ENCODE measurements around the gene CYFIP2. TPM values are rescaled to one million over a fixed set of nuclear protein-coding genes. Genes with fewer than 3 reads are reported as not detected.

Gene CYFIP2
- total and polyA plus RNA-seq, 2 donors = 98.9 to 102 TPM

DNA sequence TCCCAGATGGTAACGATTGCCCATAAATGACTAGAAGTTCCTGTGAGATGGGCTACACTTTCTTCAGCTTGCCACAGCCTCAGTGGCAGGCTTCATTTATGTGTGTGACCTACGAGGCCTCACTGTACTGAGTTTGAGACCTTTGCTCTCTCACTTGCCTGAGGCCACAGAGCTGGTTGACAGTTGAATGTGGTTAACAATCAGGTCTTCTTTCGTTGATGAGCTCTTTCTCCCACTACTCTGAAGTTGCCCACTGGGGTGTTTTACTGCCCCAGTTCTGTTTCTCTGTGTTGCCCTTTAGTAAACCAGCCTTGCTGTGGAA is 70.5 kb downstream of the CYFIP2 start:
- Histone ChIP-seq H3K4me1 (ENCODE audit: control insufficient read depth in 2 of 2, insufficient read depth in 2 of 2, low read length in 2 of 2) (no peaks in the 10 kb centered on the region), H3K36me3 (ENCODE audit: control insufficient read depth in 2 of 2, insufficient read depth in 2 of 2, low read length in 1 of 2) (peaks cover 80 to 97% of the 10 kb centered on the region in 2 donors), H3K4me3 (ENCODE audit: low read length in 2 of 2) (no peak overlapping the region), H3K9me3 (ENCODE audit: control insufficient read depth in 2 of 2, insufficient read depth in 1 of 2, low read length in 1 of 2) (no peaks in the 10 kb centered on the region), H3K27me3 (ENCODE audit: control insufficient read depth in 2 of 2, insufficient read depth in 1 of 2, low read length in 1 of 2) (no peaks in the 10 kb centered on the region), H3K27ac (ENCODE audit: low read depth in 1 of 2, low read length in 1 of 2) (no peak overlapping the region)
- 94% methylated on average over 3 of the region's 3 CpGs for WGBS
- DNase-seq (ENCODE audit: low read depth in 6 of 9, low spot score in 9 of 9) = no peak

DNA sequence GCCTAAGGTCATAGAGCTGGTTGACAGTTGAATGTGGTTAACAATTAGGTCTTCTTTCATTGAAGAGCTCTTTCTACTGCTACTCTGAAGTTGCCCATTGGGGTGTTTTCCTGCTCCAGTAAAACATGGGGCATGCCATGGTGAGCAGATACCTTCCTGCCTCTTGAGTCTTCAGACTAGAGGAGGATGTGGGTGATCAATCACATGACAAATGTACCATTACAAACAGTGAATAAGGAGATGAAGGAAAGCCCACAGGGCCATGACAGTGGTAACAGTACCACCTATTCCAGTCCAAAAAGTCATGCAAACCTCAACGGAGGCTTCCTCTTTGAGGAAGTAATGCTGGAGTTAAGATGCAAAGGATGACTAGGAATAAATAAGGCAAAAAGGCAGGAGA is 73.5 kb downstream of the CYFIP2 start:
- Histone ChIP-seq H3K4me3 (ENCODE audit: low read length in 2 of 2) (no peak overlapping the region), H3K27me3 (ENCODE audit: control insufficient read depth in 2 of 2, insufficient read depth in 1 of 2, low read length in 1 of 2) (no peaks in the 10 kb centered on the region), H3K9me3 (ENCODE audit: control insufficient read depth in 2 of 2, insufficient read depth in 1 of 2, low read length in 1 of 2) (no peaks in the 10 kb centered on the region), H3K4me1 (ENCODE audit: control insufficient read depth in 2 of 2, insufficient read depth in 2 of 2, low read length in 2 of 2) (no peaks in the 10 kb centered on the region), H3K27ac (ENCODE audit: low read depth in 1 of 2, low read length in 1 of 2) (no peak overlapping the region), H3K36me3 (ENCODE audit: control insufficient read depth in 2 of 2, insufficient read depth in 2 of 2, low read length in 1 of 2) (peaks cover 76 to 98% of the 10 kb centered on the region in 2 donors)
- 95% methylated on average over 1 of the region's 1 CpG for WGBS
- DNase-seq (ENCODE audit: low read depth in 6 of 9, low spot score in 9 of 9) = no peak

DNA sequence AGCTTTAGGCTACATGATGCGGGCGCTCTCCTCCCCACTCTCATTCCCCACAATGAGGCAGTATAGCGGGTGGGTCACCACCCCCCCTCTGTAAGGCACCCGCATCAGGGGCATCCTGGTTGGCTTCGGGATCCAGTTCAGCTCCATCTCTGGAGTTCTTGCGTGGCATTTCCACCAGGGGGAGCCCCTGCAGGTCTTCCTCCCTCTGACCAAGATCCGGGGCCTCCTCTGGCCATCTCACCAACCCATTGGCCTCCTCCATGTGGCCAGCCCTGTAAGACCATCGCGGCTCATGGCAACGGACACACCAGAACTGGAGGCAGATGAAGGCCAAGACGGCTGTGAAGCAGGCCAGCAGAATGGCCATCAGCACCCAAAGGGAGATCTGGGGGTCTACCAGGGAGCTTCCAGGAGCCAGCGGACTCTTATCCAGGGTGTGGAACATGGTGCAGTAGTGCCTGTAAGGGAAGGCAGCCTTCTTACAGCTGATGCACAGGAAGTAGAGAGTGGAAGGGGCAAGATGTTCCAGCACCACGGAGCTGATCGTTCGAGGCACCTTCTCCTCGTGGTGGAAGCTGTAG is 77.0 kb downstream of the CYFIP2 start:
- Histone ChIP-seq H3K9me3 (ENCODE audit: control insufficient read depth in 2 of 2, insufficient read depth in 1 of 2, low read length in 1 of 2) (no peaks in the 10 kb centered on the region), H3K36me3 (ENCODE audit: control insufficient read depth in 2 of 2, insufficient read depth in 2 of 2, low read length in 1 of 2) (peaks cover 74 to 92% of the 10 kb centered on the region in 2 donors), H3K27ac (ENCODE audit: low read depth in 1 of 2, low read length in 1 of 2) (no peak overlapping the region), H3K4me3 (ENCODE audit: low read length in 2 of 2) (no peak overlapping the region), H3K27me3 (ENCODE audit: control insufficient read depth in 2 of 2, insufficient read depth in 1 of 2, low read length in 1 of 2) (no peaks in the 10 kb centered on the region), H3K4me1 (ENCODE audit: control insufficient read depth in 2 of 2, insufficient read depth in 2 of 2, low read length in 2 of 2) (no peaks in the 10 kb centered on the region)
- DNase-seq (ENCODE audit: low read depth in 6 of 9, low spot score in 9 of 9) = no peak
- 94% methylated on average over 16 of the region's 16 CpGs for WGBS

DNA sequence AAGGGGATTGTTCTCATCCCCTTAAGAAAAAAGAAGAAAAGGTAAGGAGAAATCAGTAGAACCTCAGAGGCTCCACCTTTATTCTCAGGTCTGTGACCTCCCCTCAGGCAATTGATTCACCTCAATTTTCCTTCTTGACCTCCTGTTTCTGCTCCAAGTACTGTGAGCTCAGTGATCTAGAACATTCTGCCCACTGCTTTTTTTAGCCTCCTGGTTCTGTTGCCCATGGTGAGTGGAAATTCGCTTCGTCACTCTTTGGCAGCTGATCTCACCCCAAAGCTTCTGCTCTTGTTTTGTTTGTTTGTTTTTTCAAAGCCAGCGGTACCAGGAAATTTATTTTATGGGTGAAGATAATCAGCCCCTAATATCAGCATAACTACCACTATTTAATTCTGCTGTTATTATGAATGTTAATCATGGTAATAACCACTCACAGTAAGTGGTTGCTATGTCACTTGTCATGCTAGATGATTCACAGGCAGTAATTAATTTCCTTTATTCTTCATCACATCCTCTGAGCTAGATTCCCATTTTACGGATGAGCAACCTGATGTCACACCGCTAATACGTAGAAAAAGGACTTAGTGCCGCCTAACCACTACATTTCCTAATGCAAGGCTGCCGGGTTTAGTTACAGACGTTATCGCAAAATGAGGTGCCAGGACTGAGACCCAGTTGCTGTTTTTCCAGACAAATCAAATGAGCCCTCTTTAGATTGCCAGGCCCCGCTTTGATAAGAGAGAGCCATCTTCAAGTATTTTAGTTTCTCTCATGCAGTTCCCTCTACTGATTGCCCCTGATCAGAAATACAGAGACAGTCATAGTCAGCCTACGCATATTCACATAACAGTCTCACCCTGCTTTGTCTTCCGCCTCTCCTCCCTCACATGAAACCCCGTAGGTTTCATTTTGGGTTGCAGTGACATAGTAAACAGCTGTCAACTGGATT is 78.2 kb downstream of the CYFIP2 start:
- no peak for DNase-seq (ENCODE audit: low read depth in 6 of 9, low spot score in 9 of 9)
- H3K4me3 ChIP-seq (ENCODE audit: low read length in 2 of 2) = no peak overlapping the region

DNA sequence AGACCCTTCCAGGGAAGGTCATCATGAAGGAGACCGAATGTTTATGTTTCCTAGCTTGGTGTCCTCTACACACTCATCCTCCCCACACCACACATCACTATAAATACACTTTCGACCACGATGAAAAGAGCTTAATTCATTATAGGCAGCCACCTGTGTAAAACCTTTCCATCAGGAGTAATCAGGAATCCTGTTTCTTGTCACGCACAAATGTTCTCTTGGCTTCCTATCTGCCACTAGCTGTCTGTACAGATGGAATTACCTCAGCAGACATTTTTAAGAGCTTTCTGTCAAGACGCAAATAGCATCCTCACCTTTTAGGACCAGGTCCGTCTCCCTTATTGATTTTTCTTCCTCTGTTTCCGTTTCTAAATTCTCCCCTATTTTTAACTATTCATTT is 79.1 kb downstream of the CYFIP2 start:
- H3K36me3 ChIP-seq (ENCODE audit: control insufficient read depth in 2 of 2, insufficient read depth in 2 of 2, low read length in 1 of 2) = peaks cover 59 to 74% of the 10 kb centered on the region in 2 donors
- 90% methylated on average over 7 of the region's 7 CpGs for WGBS
- no peak overlapping the region for H3K27ac ChIP-seq (ENCODE audit: low read depth in 1 of 2, low read length in 1 of 2)
- no peak overlapping the region for H3K4me3 ChIP-seq (ENCODE audit: low read length in 2 of 2)
- H3K9me3 ChIP-seq (ENCODE audit: control insufficient read depth in 2 of 2, insufficient read depth in 1 of 2, low read length in 1 of 2) = no peaks in the 10 kb centered on the region
- DNase-seq (ENCODE audit: low read depth in 6 of 9, low spot score in 9 of 9) = no peak
- H3K27me3 ChIP-seq (ENCODE audit: control insufficient read depth in 2 of 2, insufficient read depth in 1 of 2, low read length in 1 of 2) = no peaks in the 10 kb centered on the region
- no peaks in the 10 kb centered on the region for H3K4me1 ChIP-seq (ENCODE audit: control insufficient read depth in 2 of 2, insufficient read depth in 2 of 2, low read length in 2 of 2)

More for the DNA sequence above, 78.2 kb downstream of the CYFIP2 start:
- H3K27me3 ChIP-seq (ENCODE audit: control insufficient read depth in 2 of 2, insufficient read depth in 1 of 2, low read length in 1 of 2) = no peaks in the 10 kb centered on the region
- WGBS = 97% methylated on average over 14 of the region's 14 CpGs
- H3K4me1 ChIP-seq (ENCODE audit: control insufficient read depth in 2 of 2, insufficient read depth in 2 of 2, low read length in 2 of 2) = no peaks in the 10 kb centered on the region
- no peaks in the 10 kb centered on the region for H3K9me3 ChIP-seq (ENCODE audit: control insufficient read depth in 2 of 2, insufficient read depth in 1 of 2, low read length in 1 of 2)
- peaks cover 69 to 84% of the 10 kb centered on the region in 2 donors for H3K36me3 ChIP-seq (ENCODE audit: control insufficient read depth in 2 of 2, insufficient read depth in 2 of 2, low read length in 1 of 2)
- H3K27ac ChIP-seq (ENCODE audit: low read depth in 1 of 2, low read length in 1 of 2) = no peak overlapping the region

DNA sequence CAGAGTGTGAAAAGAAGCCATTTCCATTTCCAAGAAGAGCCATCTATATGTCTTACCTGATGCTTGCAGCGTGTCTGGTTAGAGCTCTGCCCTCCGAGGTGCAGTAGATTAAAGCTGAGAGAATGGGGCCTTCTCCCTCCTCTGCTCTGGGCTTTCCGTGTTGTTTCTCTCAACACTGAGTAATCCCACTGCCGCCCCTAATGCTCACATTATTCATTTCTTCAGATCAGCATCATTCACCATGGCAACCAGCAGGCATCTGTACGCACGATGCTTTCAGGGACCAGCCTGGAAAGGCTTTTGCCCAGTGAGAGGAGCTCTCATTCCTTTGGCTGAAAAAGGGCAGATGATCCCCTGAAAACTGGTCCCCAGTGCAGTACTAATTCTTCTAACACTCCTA is 79.6 kb downstream of the CYFIP2 start:
- H3K36me3 ChIP-seq (ENCODE audit: control insufficient read depth in 2 of 2, insufficient read depth in 2 of 2, low read length in 1 of 2) = peaks cover 55 to 72% of the 10 kb centered on the region in 2 donors
- no peak overlapping the region for H3K27ac ChIP-seq (ENCODE audit: low read depth in 1 of 2, low read length in 1 of 2)
- H3K27me3 ChIP-seq (ENCODE audit: control insufficient read depth in 2 of 2, insufficient read depth in 1 of 2, low read length in 1 of 2) = no peaks in the 10 kb centered on the region
- H3K4me1 ChIP-seq (ENCODE audit: control insufficient read depth in 2 of 2, insufficient read depth in 2 of 2, low read length in 2 of 2) = no peaks in the 10 kb centered on the region
- H3K9me3 ChIP-seq (ENCODE audit: control insufficient read depth in 2 of 2, insufficient read depth in 1 of 2, low read length in 1 of 2) = no peaks in the 10 kb centered on the region
- 97% methylated on average over 6 of the region's 6 CpGs for WGBS
- H3K4me3 ChIP-seq (ENCODE audit: low read length in 2 of 2) = no peak overlapping the region
- DNase-seq (ENCODE audit: low read depth in 6 of 9, low spot score in 9 of 9) = no peak

DNA sequence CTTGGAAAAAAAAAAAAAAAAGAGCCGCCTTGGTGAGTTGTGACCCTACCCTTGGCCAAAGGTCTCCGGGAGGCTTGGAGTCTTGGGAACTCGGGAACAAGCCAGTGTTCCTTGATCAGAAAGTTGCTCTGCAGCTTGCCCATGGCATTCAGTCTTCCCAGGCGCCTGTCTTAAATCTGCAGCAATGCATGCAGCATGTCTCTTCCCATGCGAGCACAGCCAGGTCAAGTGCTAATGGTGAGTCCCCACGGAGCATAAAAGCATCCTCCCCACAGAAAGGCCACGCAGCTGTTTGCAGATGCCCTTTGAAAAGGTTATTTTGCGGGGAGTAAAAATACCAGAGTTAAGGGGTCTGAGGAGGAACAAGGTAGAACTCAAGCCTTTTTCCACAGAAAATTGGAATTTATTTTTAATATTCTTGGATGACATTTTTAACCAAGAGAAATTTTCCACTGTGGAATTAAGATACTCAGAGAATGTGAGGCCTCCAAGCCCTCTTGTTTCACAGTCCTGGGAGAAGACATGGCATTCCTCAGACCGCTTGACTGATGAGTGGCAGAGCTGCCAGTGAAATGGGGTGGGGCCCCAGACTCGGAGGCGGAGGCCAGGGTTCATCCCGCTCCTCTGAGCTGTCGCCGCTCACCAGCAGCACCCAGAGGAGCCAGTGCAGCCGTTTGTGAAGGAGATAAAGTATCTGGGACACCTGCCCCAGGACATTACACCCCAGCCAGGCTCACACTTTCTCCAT is 81.6 kb downstream of the CYFIP2 start:
- H3K4me1 ChIP-seq (ENCODE audit: control insufficient read depth in 2 of 2, insufficient read depth in 2 of 2, low read length in 2 of 2) = no peaks in the 10 kb centered on the region
- DNase-seq (ENCODE audit: low read depth in 6 of 9, low spot score in 9 of 9) = no peak
- no peaks in the 10 kb centered on the region for H3K27me3 ChIP-seq (ENCODE audit: control insufficient read depth in 2 of 2, insufficient read depth in 1 of 2, low read length in 1 of 2)
- peaks cover 54 to 72% of the 10 kb centered on the region in 2 donors for H3K36me3 ChIP-seq (ENCODE audit: control insufficient read depth in 2 of 2, insufficient read depth in 2 of 2, low read length in 1 of 2)
- no peak overlapping the region for H3K27ac ChIP-seq (ENCODE audit: low read depth in 1 of 2, low read length in 1 of 2)
- WGBS = 97% methylated on average over 15 of the region's 15 CpGs
- H3K9me3 ChIP-seq (ENCODE audit: control insufficient read depth in 2 of 2, insufficient read depth in 1 of 2, low read length in 1 of 2) = no peaks in the 10 kb centered on the region
- H3K4me3 ChIP-seq (ENCODE audit: low read length in 2 of 2) = no peak overlapping the region

DNA sequence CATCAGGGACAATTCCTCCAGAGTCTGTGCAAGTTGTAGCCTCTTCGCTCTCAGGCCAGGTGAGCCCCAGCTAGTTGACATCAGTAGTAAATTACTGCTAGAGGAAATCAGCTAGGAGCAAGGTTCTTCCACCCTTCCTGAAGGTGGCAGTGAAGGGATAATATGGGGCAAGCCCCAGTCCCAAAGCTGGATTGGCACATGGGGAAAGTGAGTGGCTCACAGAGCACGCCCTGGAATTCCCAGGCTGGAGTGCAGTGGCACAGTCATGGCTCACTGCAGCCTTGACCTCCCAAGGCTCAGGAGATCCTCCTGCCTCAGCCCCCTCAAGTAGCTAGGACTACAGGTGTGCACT is 82.1 kb downstream of the CYFIP2 start:
- Histone ChIP-seq H3K27ac (ENCODE audit: low read depth in 1 of 2, low read length in 1 of 2) (no peak overlapping the region), H3K9me3 (ENCODE audit: control insufficient read depth in 2 of 2, insufficient read depth in 1 of 2, low read length in 1 of 2) (no peaks in the 10 kb centered on the region), H3K4me3 (ENCODE audit: low read length in 2 of 2) (no peak overlapping the region), H3K4me1 (ENCODE audit: control insufficient read depth in 2 of 2, insufficient read depth in 2 of 2, low read length in 2 of 2) (no peaks in the 10 kb centered on the region), H3K27me3 (ENCODE audit: control insufficient read depth in 2 of 2, insufficient read depth in 1 of 2, low read length in 1 of 2) (no peaks in the 10 kb centered on the region), H3K36me3 (ENCODE audit: control insufficient read depth in 2 of 2, insufficient read depth in 2 of 2, low read length in 1 of 2) (peaks cover 54 to 72% of the 10 kb centered on the region in 2 donors)
- DNase-seq (ENCODE audit: low read depth in 6 of 9, low spot score in 9 of 9) = no peak
- WGBS = 98% methylated on average over 2 of the region's 2 CpGs
